Renal cortex interstitium (tissue), 11 donors: ENCODE data around the gene PDE1C. TPM values are rescaled to one million over a fixed set of nuclear protein-coding genes. Genes with fewer than 3 reads are reported as not detected.
"Not testable (repeated sequence)": the region's sequence is repeated elsewhere in the genome, so short reads cannot be mapped to it uniquely, and the experiment has no call there.

Experiments used
- DNase-seq, 11 donors: peaks; one replicate each; pipeline ENCODE4 v3.0.0-alpha.2; 2013; ENCODE audit warnings: low read depth in 9 of 11, low spot score in 4 of 11; ENCODE audit errors: extremely low read depth in 1 of 11
- polyA plus RNA-seq, 3 donors: library from polyadenylated mRNA; unstranded; fragments of 120-200 nt; gene quantifications; one replicate each; pipeline ENCODE4 v1.2.1, GENCODE V29; 2013; ENCODE audit not compliant: insufficient read length in 3 of 3

PDE1C gene
- polyA plus RNA-seq, 3 donors = 2.6 to 6.1 (median 4.5) TPM

- DNase-seq = no peak
Observed at GRCh38 chr7:32020551-32021159, 49.6 kb downstream of the PDE1C start.

- DNase-seq = no peak
Observed at GRCh38 chr7:32018845-32019578, 51.2 kb downstream of the PDE1C start.

- no peak for DNase-seq
Observed at GRCh38 chr7:32015133-32015532, 55.1 kb downstream of the PDE1C start.

GRCh38 chr7:32013471-32013870 is 56.7 kb downstream of the PDE1C start:
- not testable (repeated sequence) for DNase-seq

- no peak for DNase-seq
Observed at GRCh38 chr7:32005577-32005976, 64.6 kb downstream of the PDE1C start.

GRCh38 chr7:32001948-32002347 is 68.3 kb downstream of the PDE1C start:
- DNase-seq = no peak

GRCh38 chr7:31997423-31997822 is 72.8 kb downstream of the PDE1C start:
- DNase-seq = no peak

- no peak for DNase-seq
Observed at GRCh38 chr7:31995134-31995533, 75.1 kb downstream of the PDE1C start.

- no peak for DNase-seq
Observed at GRCh38 chr7:31991846-31992245, 78.4 kb downstream of the PDE1C start.

- no peak for DNase-seq
Observed at GRCh38 chr7:31991406-31991805, 78.8 kb downstream of the PDE1C start.

GRCh38 chr7:31986878-31987518 is 83.2 kb downstream of the PDE1C start:
- no peak for DNase-seq

- no peak for DNase-seq
Observed at GRCh38 chr7:31982962-31983361, 87.2 kb downstream of the PDE1C start.

GRCh38 chr7:31981874-31982390 is 88.3 kb downstream of the PDE1C start:
- no peak for DNase-seq

GRCh38 chr7:31979690-31980330 is 90.4 kb downstream of the PDE1C start:
- no peak for DNase-seq

GRCh38 chr7:31975546-31975945 is 94.7 kb downstream of the PDE1C start:
- no peak for DNase-seq

- DNase-seq = no peak
Observed at GRCh38 chr7:31974351-31974750, 95.9 kb downstream of the PDE1C start.

GRCh38 chr7:31971049-31971667 is 99.0 kb downstream of the PDE1C start:
- DNase-seq = no peak

GRCh38 chr7:31970501-31970900 is 99.7 kb downstream of the PDE1C start:
- DNase-seq = no peak

GRCh38 chr7:31963569-31964175 is 106.5 kb downstream of the PDE1C start:
- no peak for DNase-seq
